Stimulated activated CD8-positive, alpha-beta memory T cell treated with anti-CD3 and anti-CD28 coated beads, Interleukin-12 subunit alpha, Interleukin-12 subunit beta, amount 100 ng/mL, for 24 hours (primary cell): Measurements from ENCODE around the gene LGALS12.
"Not testable (repeated sequence)": the region's sequence is repeated elsewhere in the genome, so short reads cannot be mapped to it uniquely, and the experiment has no call there.

Source experiments
- DNase-seq: peaks from one replicate; pipeline ENCODE4 v3.0.0-alpha.2; 2020; ENCODE audit errors: extremely low read depth

LGALS12 gene

GRCh38 chr11:63504933-63505586 is 824 bp upstream of the LGALS12 start:
- DNase-seq, result no peak

- no peak for DNase-seq
Measured at GRCh38 chr11:63506876-63507275, 992 bp downstream of the LGALS12 start.

GRCh38 chr11:63507511-63507910 is 1.6 kb downstream of the LGALS12 start:
- no peak for DNase-seq

GRCh38 chr11:63508009-63508408 is 2.1 kb downstream of the LGALS12 start:
- DNase-seq, result no peak

GRCh38 chr11:63508745-63509144 is 2.9 kb downstream of the LGALS12 start:
- DNase-seq, result no peak

- DNase-seq, result no peak
Measured at GRCh38 chr11:63510360-63511047, 4.6 kb downstream of the LGALS12 start.

- no peak for DNase-seq
Measured at GRCh38 chr11:63511048-63511748, 5.3 kb downstream of the LGALS12 start.

GRCh38 chr11:63512816-63513215 is 6.9 kb downstream of the LGALS12 start:
- DNase-seq, result no peak

GRCh38 chr11:63516109-63516508 is 10.2 kb downstream of the LGALS12 start:
- no peak for DNase-seq

- no peak for DNase-seq
Measured at GRCh38 chr11:63517156-63517555, 11.3 kb downstream of the LGALS12 start.

- no peak for DNase-seq
Measured at GRCh38 chr11:63518548-63518947, 12.7 kb downstream of the LGALS12 start.

GRCh38 chr11:63520606-63521170 is 14.8 kb downstream of the LGALS12 start:
- no peak for DNase-seq

- DNase-seq, result no peak
Measured at GRCh38 chr11:63521896-63522295, 16.0 kb downstream of the LGALS12 start.

GRCh38 chr11:63523151-63523550 is 17.3 kb downstream of the LGALS12 start:
- no peak for DNase-seq

- no peak for DNase-seq
Measured at GRCh38 chr11:63527667-63528066, 21.8 kb downstream of the LGALS12 start.

GRCh38 chr11:63528156-63528555 is 22.3 kb downstream of the LGALS12 start:
- DNase-seq, result not testable (repeated sequence)

GRCh38 chr11:63528729-63529278 is 22.9 kb downstream of the LGALS12 start:
- not testable (repeated sequence) for DNase-seq

GRCh38 chr11:63529373-63529772 is 23.5 kb downstream of the LGALS12 start:
- not testable (repeated sequence) for DNase-seq

- DNase-seq, result no peak
Measured at GRCh38 chr11:63530021-63530420, 24.1 kb downstream of the LGALS12 start.

GRCh38 chr11:63531074-63531792 is 25.3 kb downstream of the LGALS12 start:
- not testable (repeated sequence) for DNase-seq

GRCh38 chr11:63532117-63532516 is 26.2 kb downstream of the LGALS12 start:
- no peak for DNase-seq
